Neural progenitor cell (in vitro differentiated cells): ENCODE results near the gene MCTP2. TPM values are rescaled to one million over a fixed set of nuclear protein-coding genes. Genes with fewer than 3 reads are reported as not detected.

ENCODE experiments used
- DNase-seq: peaks from one replicate; pipeline ENCODE4 v3.0.0-alpha.2; 2016; ENCODE audit warnings: low spot score
- H2AFZ ChIP-seq: fragments of 200-600 bp; sonication (generic); replicated peaks from 2 replicates; pipeline ENCODE4 v1.6.1; 2016; ENCODE audit warnings: antibody characterized with exemption
- H3F3A ChIP-seq: fragments of 200-600 bp; sonication (generic); 2 replicates; pipeline ENCODE4 v1.6.1; 2016; ENCODE audit warnings: antibody characterized with exemption, low read depth
- H3K27ac ChIP-seq: fragments of 200-600 bp; sonication (generic); 2 replicates; pipeline ENCODE4 v1.5.1; 2016; ENCODE audit warnings: mild to moderate bottlenecking
- H3K27me3 ChIP-seq: fragments of 200-600 bp; sonication (generic); 2 replicates; pipeline ENCODE4 v1.6.1; 2016; ENCODE audit warnings: mild to moderate bottlenecking, moderate library complexity
- H3K36me3 ChIP-seq: fragments of 200-600 bp; sonication (generic); 2 replicates; pipeline ENCODE4 v1.5.1; 2016
- H3K4me1 ChIP-seq: fragments of 200-600 bp; sonication (generic); 2 replicates; pipeline ENCODE4 v1.6.1; 2016; ENCODE audit warnings: mixed run types
- H3K4me2 ChIP-seq: fragments of 200-600 bp; sonication (generic); 2 replicates; pipeline ENCODE4 v1.6.1; 2016
- H3K4me3 ChIP-seq: fragments of 200-600 bp; sonication (generic); 2 replicates; pipeline ENCODE4 v1.5.1; 2016
- H3K79me2 ChIP-seq: fragments of 200-600 bp; sonication (generic); 2 replicates; pipeline ENCODE4 v1.6.1; 2016; ENCODE audit warnings: low read depth
- H3K9ac ChIP-seq: fragments of 200-600 bp; sonication (generic); 2 replicates; pipeline ENCODE4 v1.6.1; 2016
- H3K9me3 ChIP-seq: fragments of 200-600 bp; sonication (generic); 2 replicates; pipeline ENCODE4 v1.5.1; 2016; ENCODE audit warnings: low read depth
- H4K20me1 ChIP-seq: fragments of 200-600 bp; sonication (generic); 2 replicates; pipeline ENCODE4 v1.6.1; 2016; ENCODE audit warnings: low read depth
- H3K27ac Mint-ChIP-seq: 3 replicates; pipeline ENCODE4 v1.8.0; 2021; ENCODE audit warnings: mixed read lengths
- H3K27me3 Mint-ChIP-seq: 2 replicates; pipeline ENCODE4 v1.8.0; 2022; ENCODE audit warnings: low read depth, mild to moderate bottlenecking, inconsistent platforms, moderate library complexity, mixed read lengths; ENCODE audit not compliant: insufficient read depth
- H3K36me3 Mint-ChIP-seq: 3 replicates; pipeline ENCODE4 v1.8.0; 2021; ENCODE audit warnings: mixed read lengths
- H3K4me1 Mint-ChIP-seq: 3 replicates; pipeline ENCODE4 v1.8.0; 2021; ENCODE audit warnings: mixed read lengths
- H3K4me3 Mint-ChIP-seq: 3 replicates; pipeline ENCODE4 v1.8.0; 2021; ENCODE audit warnings: mild to moderate bottlenecking, moderate library complexity, mixed read lengths
- H3K9me3 Mint-ChIP-seq: 3 replicates; pipeline ENCODE4 v1.8.0; 2020; ENCODE audit warnings: mixed read lengths
- EZH2 ChIP-seq: fragments of 200-600 bp; sonication (generic); IDR thresholded peaks from 2 replicates; pipeline ENCODE4 v1.6.1; 2017; ENCODE audit warnings: antibody characterized with exemption, mild to moderate bottlenecking, moderate library complexity
- EZH2phosphoT487 ChIP-seq: fragments of 200-600 bp; sonication (generic); IDR thresholded peaks from 2 replicates; pipeline ENCODE4 v1.6.1; 2017; ENCODE audit warnings: antibody characterized with exemption
- total RNA-seq: library from RNA; depleted of rRNA; stranded (reverse); fragments of >200 nt; gene quantifications from 2 replicates; pipeline ENCODE4 v1.2.3, GENCODE V29; 2015; ENCODE audit warnings: low replicate concordance
- TF ChIP-seq, protein P1 (sequence below): fragments of 200-600 bp; sonication (generic); IDR thresholded peaks from 2 replicates; pipeline ENCODE4 v1.5.1; 2017; ENCODE audit warnings: antibody characterized with exemption, mild to moderate bottlenecking

MCTP2 gene
- total RNA-seq, 1 donor from 2014 or later: 0.17 TPM

DNA sequence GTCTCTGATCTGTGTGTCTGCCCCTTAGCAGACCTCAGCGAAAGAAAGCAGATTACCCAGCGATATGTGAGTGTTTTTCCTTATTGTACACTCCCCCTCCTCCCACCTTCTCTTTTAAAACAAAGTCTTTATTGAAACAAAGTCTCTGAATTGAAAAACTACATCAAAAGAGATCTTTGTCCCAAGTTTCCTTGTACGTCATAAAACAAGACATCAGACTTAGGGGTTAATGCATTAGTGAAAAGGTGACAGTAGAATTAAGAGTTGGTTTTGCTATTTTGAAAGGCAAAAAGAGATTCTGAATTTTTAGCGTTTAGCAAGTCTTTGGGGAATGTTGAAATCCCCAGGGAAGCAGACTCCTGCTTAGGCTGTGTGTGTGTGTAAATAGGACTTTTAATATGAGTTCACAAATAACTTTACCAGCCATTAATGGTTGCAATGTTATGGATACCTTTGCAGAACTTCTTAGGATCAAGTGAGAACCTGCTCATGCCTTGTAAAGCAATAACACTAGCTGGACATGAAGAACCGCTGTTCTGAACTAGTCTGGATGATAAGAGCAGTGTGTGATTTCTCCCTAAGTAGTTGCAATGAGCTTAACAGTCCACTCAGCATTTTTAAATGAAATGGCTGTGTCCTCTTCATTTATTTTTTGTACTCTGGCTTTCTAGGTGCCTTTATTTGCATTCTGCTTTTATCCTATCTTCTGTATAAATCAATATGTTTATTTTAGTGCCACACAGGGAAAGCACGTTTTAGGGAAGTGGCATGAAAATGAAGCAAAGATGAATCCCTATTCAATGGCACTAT, 136.6 kb downstream of the MCTP2 start:
- Histone ChIP-seq H3K27ac (no peak overlapping the region), H3K79me2 (no peaks in the 10 kb centered on the region), H3K4me3 (no peak overlapping the region), H3K4me1 (no peaks in the 10 kb centered on the region), H4K20me1 (no peaks in the 10 kb centered on the region), H3K9ac (no peak overlapping the region), H3K36me3 (no peaks in the 10 kb centered on the region), H3K27me3 (no peaks in the 10 kb centered on the region), H3K4me2 (no peak overlapping the region), H3F3A (no peaks in the 10 kb centered on the region), H2AFZ (peak overlapping the region; percentile 36), H3K9me3 (no peaks in the 10 kb centered on the region)
- no peak for DNase-seq
- TF ChIP-seq EZH2phosphoT487: no peak
- TF ChIP-seq, protein P1, sequence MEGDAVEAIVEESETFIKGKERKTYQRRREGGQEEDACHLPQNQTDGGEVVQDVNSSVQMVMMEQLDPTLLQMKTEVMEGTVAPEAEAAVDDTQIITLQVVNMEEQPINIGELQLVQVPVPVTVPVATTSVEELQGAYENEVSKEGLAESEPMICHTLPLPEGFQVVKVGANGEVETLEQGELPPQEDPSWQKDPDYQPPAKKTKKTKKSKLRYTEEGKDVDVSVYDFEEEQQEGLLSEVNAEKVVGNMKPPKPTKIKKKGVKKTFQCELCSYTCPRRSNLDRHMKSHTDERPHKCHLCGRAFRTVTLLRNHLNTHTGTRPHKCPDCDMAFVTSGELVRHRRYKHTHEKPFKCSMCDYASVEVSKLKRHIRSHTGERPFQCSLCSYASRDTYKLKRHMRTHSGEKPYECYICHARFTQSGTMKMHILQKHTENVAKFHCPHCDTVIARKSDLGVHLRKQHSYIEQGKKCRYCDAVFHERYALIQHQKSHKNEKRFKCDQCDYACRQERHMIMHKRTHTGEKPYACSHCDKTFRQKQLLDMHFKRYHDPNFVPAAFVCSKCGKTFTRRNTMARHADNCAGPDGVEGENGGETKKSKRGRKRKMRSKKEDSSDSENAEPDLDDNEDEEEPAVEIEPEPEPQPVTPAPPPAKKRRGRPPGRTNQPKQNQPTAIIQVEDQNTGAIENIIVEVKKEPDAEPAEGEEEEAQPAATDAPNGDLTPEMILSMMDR: no peak
- H3K4me3 Mint-ChIP-seq: no peak overlapping the region
- H3K27ac Mint-ChIP-seq: no peak overlapping the region
- H3K36me3 Mint-ChIP-seq: no peaks in the 10 kb centered on the region
- H3K9me3 Mint-ChIP-seq: no peaks in the 10 kb centered on the region
- H3K27me3 Mint-ChIP-seq: no peaks in the 10 kb centered on the region
- peaks cover 14% of the 10 kb centered on the region for H3K4me1 Mint-ChIP-seq

DNA sequence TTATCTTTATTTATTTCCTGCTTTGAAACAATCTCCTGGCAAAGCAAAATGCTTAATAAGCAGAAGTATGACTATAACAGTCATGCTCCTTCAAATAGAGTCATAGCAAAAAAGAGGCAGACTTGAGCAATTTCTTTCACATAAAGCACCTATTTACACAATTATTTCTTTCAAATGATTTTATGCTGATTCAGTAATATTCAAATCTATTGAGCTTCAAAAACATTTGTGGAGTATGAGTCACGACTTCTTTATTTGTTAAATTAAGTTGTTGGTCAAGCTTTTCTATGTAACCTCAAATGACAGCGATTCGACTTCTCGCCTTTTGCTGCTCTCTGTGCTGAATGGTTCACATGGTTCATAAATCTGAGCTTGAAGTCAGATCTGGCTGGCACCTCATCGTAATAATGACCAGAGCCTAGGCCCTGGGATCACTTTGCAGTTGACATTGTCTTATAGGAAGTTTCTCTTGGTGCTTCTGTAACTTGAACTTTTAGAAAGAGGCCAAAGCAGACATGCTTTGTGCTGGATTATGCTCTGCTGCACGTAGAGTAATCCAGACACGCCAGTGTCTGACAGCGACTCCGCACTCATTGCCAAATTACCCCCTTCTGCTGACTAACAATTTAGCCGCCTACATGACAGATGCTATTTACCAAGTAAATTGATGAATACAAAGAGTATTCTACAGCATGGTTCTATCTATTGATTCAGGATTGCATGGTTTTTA, 139.0 kb downstream of the MCTP2 start:
- Mint-ChIP-seq H3K27me3 (no peaks in the 10 kb centered on the region), H3K4me1 (peaks cover 14% of the 10 kb centered on the region), H3K4me3 (no peak overlapping the region), H3K27ac (no peak overlapping the region), H3K36me3 (no peaks in the 10 kb centered on the region), H3K9me3 (no peaks in the 10 kb centered on the region)
- H3K36me3 ChIP-seq: no peaks in the 10 kb centered on the region
- no peak overlapping the region for H2AFZ ChIP-seq
- TF ChIP-seq, protein P1: no peak
- TF ChIP-seq EZH2phosphoT487 (no peak), EZH2 (no peak)
- H3K4me2 ChIP-seq: no peak overlapping the region
- no peak overlapping the region for H3K27ac ChIP-seq
- H3F3A ChIP-seq: no peaks in the 10 kb centered on the region
- no peaks in the 10 kb centered on the region for H3K9me3 ChIP-seq
- H4K20me1 ChIP-seq: no peaks in the 10 kb centered on the region
- no peak overlapping the region for H3K4me3 ChIP-seq
- H3K4me1 ChIP-seq: no peaks in the 10 kb centered on the region
- no peaks in the 10 kb centered on the region for H3K27me3 ChIP-seq
- no peaks in the 10 kb centered on the region for H3K79me2 ChIP-seq
- H3K9ac ChIP-seq: no peak overlapping the region
- no peak for DNase-seq

DNA sequence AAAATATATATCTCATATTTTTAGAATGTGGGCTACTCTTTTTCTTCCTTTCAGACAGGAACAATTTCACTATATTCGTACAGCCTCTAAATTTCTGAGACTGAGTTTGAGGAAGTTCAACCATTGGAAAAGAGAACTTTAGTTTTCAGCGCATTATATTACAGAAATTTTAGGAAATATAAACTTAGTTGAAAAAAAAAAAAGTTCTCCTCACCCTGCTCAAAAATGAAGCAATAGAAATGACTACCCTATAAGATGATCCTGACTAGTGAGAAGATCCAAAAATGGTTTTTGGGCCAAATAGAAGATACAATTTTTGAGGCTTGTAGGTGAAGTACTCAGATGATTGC, 139.6 kb downstream of the MCTP2 start:
- no peak overlapping the region for H3K4me2 ChIP-seq
- no peaks in the 10 kb centered on the region for H3K36me3 Mint-ChIP-seq
- no peaks in the 10 kb centered on the region for H3K36me3 ChIP-seq
- no peaks in the 10 kb centered on the region for H3F3A ChIP-seq
- H3K9me3 Mint-ChIP-seq: no peaks in the 10 kb centered on the region
- no peaks in the 10 kb centered on the region for H3K4me1 ChIP-seq
- no peaks in the 10 kb centered on the region for H3K79me2 ChIP-seq
- no peaks in the 10 kb centered on the region for H3K9me3 ChIP-seq
- no peak overlapping the region for H3K4me3 Mint-ChIP-seq
- H3K27me3 Mint-ChIP-seq: no peaks in the 10 kb centered on the region
- H2AFZ ChIP-seq: no peak overlapping the region
- no peaks in the 10 kb centered on the region for H4K20me1 ChIP-seq
- no peak overlapping the region for H3K4me3 ChIP-seq
- no peak overlapping the region for H3K27ac Mint-ChIP-seq
- TF ChIP-seq EZH2phosphoT487 (no peak), EZH2 (no peak)
- TF ChIP-seq, protein P1: no peak
- no peak for DNase-seq
- H3K4me1 Mint-ChIP-seq: peaks cover 14% of the 10 kb centered on the region
- H3K9ac ChIP-seq: no peak overlapping the region
- H3K27me3 ChIP-seq: no peaks in the 10 kb centered on the region
- no peak overlapping the region for H3K27ac ChIP-seq
